Adipocyte (in vitro differentiated cells): ENCODE results near the gene VWF.

Experiments
- DNase-seq: peaks from one replicate; pipeline ENCODE4 v3.0.0-alpha.2; 2015; ENCODE audit warnings: low read depth
- H3K27me3 ChIP-seq: replicated peaks from 2 replicates; pipeline ENCODE4 v1.7.0; 2013; ENCODE audit warnings: mild to moderate bottlenecking, low read length, moderate library complexity; ENCODE audit not compliant: control insufficient read depth, insufficient read depth
- H3K36me3 ChIP-seq: 2 replicates; pipeline ENCODE4 v1.7.0; 2013; ENCODE audit warnings: low read length, mild to moderate bottlenecking, moderate library complexity; ENCODE audit not compliant: control insufficient read depth, insufficient read depth, severe bottlenecking
- H3K4me1 ChIP-seq: 2 replicates; pipeline ENCODE4 v1.7.0; 2013; ENCODE audit warnings: mild to moderate bottlenecking, low read length, moderate library complexity; ENCODE audit not compliant: control insufficient read depth, insufficient read depth
- H3K4me3 ChIP-seq: 2 replicates; pipeline ENCODE4 v1.7.0; 2013; ENCODE audit warnings: mild to moderate bottlenecking, low read length, moderate library complexity
- H3K9ac ChIP-seq: 2 replicates; pipeline ENCODE4 v1.7.0; 2013; ENCODE audit warnings: mild to moderate bottlenecking, low read length, moderate library complexity
- H3K9me3 ChIP-seq: 2 replicates; pipeline ENCODE4 v1.7.0; 2013; ENCODE audit warnings: mild to moderate bottlenecking, low read length, moderate library complexity; ENCODE audit not compliant: control insufficient read depth

VWF gene

DNA sequence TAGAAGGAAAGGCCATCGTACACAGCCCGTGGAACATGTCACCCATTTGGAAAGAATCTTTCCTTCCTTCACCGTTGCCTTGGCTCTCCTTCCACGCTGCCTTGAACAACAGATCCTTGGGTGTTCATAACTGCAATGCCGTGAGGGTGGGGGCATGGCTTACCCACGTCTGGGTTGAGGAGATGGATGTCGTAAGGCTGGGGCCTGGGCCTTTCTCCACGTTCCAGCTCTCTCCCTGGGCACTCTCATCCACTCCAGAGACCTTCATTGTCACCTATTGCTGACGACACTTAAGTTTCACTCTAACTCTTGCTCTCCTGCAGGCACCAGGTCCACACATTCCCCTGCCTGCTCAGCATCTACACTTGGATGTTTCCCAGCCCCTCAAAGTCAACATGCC, 198.8 kb downstream of the VWF start:
- Histone ChIP-seq H3K36me3 (no peaks in the 10 kb centered on the region), H3K9me3 (no peaks in the 10 kb centered on the region), H3K9ac (no peak overlapping the region), H3K27me3 (peaks cover 22% of the 10 kb centered on the region), H3K4me1 (no peaks in the 10 kb centered on the region), H3K4me3 (no peak overlapping the region)
- DNase-seq: no peak

DNA sequence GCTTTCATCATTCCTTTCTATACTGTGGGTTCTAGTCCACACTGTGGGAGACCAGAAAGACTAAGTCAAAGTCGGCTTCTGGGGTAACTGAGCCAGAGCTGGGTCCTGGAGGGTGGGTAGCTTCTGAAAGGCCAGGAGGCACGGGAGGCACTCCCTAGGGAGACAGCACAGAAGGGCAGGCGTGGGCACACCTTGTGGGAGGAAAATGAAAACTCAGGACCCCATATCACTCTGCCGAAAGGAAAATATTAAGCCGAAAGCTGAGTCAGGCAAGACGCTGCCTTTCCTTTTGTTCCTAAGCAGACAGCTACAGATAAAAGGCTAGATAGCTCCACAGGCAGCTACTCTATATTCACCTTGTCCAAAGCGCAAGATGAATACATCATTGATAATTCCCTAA, 200.1 kb downstream of the VWF start:
- Histone ChIP-seq H3K4me1 (no peaks in the 10 kb centered on the region), H3K9me3 (no peaks in the 10 kb centered on the region), H3K9ac (no peak overlapping the region), H3K27me3 (peaks cover 22% of the 10 kb centered on the region), H3K36me3 (no peaks in the 10 kb centered on the region), H3K4me3 (no peak overlapping the region)
- DNase-seq: no peak

DNA sequence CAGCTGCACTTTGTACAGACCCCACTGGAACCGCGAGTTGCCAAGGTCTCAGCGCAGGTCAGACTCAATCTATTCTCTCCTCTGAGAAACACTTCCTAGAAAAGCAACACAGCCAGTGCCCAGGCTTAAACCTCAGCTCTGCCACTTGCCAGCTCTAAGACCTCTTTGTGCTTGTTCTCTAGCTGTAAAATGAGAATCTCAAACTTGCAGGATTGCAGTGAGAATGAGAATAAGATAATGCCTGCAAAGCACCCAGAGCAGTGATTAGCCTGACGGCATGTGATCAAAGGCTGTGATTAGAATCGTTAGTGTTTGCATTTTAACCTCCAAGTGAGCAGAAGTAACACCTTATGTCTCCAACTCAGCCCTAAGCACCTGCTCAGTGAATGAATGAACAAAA, 200.7 kb downstream of the VWF start:
- no peak for DNase-seq
- Histone ChIP-seq H3K27me3 (peaks cover 22% of the 10 kb centered on the region), H3K4me1 (no peaks in the 10 kb centered on the region), H3K9ac (no peak overlapping the region), H3K4me3 (no peak overlapping the region), H3K9me3 (no peaks in the 10 kb centered on the region), H3K36me3 (no peaks in the 10 kb centered on the region)

- Histone ChIP-seq H3K4me3 (no peak overlapping the region), H3K27me3 (peaks cover 22% of the 10 kb centered on the region), H3K9ac (no peak overlapping the region), H3K4me1 (no peaks in the 10 kb centered on the region), H3K9me3 (no peaks in the 10 kb centered on the region), H3K36me3 (no peaks in the 10 kb centered on the region)
- DNase-seq: no peak
Observed at GRCh38 chr12:5923043-5923605, 201.3 kb downstream of the VWF start.

- Histone ChIP-seq H3K9me3 (no peaks in the 10 kb centered on the region), H3K36me3 (no peaks in the 10 kb centered on the region), H3K4me1 (no peaks in the 10 kb centered on the region), H3K27me3 (peaks cover 22% of the 10 kb centered on the region), H3K9ac (no peak overlapping the region), H3K4me3 (no peak overlapping the region)
- no peak for DNase-seq
Observed at GRCh38 chr12:5921966-5922899, 202.2 kb downstream of the VWF start.

- DNase-seq: no peak
- no peak overlapping the region for H3K4me3 ChIP-seq
Observed at GRCh38 chr12:5921027-5921909, 203.2 kb downstream of the VWF start.

DNA sequence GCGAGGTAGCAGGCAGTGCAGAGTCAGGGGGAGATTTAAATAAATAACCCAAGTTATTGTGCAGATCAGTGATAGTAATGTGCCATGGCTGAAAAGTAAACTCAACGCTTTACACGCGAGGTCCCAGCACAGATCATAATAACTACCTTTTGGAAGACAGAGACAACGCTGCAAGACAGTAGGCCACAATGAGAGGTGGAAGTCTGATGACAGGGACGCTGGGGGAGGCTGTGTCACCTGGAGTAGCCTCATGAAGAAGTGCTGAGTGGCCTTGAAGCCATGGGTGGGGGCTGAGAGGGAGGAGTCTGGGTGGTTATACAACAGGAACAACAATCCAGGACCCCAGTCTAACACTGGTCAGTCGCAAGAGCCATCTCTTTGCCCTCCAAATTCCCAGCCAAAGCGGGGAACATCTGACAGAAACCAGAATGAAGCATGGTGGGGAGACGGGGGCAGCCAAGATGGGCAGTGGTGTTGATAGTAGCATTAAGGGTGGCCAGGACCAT, 207.6 kb downstream of the VWF start:
- no peak overlapping the region for H3K9ac ChIP-seq
- H3K36me3 ChIP-seq: no peaks in the 10 kb centered on the region
- no peak for DNase-seq

More at GRCh38 chr12:5921027-5921909, 203.2 kb downstream of the VWF start:
- no peaks in the 10 kb centered on the region for H3K4me1 ChIP-seq
- no peaks in the 10 kb centered on the region for H3K36me3 ChIP-seq
- H3K9me3 ChIP-seq: no peaks in the 10 kb centered on the region
- peaks cover 22% of the 10 kb centered on the region for H3K27me3 ChIP-seq
- no peak overlapping the region for H3K9ac ChIP-seq

DNA sequence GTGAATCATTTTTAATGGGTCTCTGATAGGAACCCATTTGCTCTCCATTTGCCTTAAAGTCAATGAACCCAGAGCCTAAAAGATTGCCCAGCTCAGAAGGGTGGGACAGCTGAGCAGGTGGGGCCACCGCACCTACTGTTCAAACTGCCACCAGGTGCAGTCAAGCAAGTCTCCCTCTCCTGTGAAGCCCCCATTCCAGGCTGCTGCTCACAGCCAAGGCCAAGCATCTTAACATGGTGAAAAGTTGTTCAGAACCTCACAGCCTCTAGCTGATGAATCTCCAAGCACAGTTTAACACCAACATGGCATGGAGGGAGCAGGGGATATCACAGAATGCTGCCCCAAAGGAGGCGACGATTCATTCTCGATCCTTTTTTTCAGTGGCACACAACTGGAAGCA, 209.0 kb downstream of the VWF start:
- peaks cover 34% of the 10 kb centered on the region for H3K27me3 ChIP-seq
- H3K36me3 ChIP-seq: no peaks in the 10 kb centered on the region
- no peaks in the 10 kb centered on the region for H3K4me1 ChIP-seq
- no peak for DNase-seq
- no peaks in the 10 kb centered on the region for H3K9me3 ChIP-seq
- H3K4me3 ChIP-seq: no peak overlapping the region
- H3K9ac ChIP-seq: no peak overlapping the region

More for the DNA sequence above, 207.6 kb downstream of the VWF start:
- Histone ChIP-seq H3K27me3 (peaks cover 21% of the 10 kb centered on the region), H3K9me3 (no peaks in the 10 kb centered on the region), H3K4me3 (no peak overlapping the region), H3K4me1 (no peaks in the 10 kb centered on the region)

DNA sequence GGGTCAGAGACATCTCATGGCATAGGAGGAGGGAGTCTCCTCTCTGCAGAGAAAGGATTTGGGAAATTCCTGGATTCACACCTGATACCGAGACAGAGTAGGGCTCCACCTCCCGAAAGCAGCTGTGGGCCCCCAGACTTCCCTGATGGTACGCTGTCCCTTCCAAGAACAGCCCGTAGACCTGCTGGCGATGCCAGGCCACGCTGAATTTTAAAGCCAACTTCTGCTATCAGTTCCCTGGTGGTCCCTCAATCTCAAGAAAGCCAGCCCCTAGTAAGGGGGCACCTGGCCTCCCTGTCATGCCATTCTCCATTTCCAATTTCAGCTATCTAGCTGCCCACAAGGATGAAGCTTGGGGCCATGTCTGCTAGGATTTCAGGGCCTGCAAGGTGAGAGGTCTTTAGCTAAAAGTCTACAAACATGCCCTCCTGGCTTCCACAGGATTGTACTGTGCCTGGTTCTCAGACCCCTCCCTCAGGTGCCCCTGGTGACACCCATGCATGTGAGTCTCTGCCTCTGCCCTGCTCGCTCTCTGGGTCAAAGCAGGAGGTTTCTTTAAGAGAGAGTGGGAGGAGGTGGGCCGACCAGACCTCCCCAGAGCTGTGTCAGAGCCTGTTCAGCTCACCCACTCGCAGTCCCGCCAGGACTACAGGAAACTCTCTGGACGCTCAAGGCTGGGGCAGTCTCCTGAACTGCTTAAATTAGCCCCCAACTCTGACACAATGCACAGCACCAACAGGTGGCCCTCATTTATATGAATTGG, 209.9 kb downstream of the VWF start:
- Histone ChIP-seq H3K36me3 (no peaks in the 10 kb centered on the region), H3K9me3 (no peaks in the 10 kb centered on the region), H3K4me3 (no peak overlapping the region), H3K9ac (no peak overlapping the region), H3K4me1 (no peaks in the 10 kb centered on the region), H3K27me3 (peaks cover 40% of the 10 kb centered on the region)
- no peak for DNase-seq

DNA sequence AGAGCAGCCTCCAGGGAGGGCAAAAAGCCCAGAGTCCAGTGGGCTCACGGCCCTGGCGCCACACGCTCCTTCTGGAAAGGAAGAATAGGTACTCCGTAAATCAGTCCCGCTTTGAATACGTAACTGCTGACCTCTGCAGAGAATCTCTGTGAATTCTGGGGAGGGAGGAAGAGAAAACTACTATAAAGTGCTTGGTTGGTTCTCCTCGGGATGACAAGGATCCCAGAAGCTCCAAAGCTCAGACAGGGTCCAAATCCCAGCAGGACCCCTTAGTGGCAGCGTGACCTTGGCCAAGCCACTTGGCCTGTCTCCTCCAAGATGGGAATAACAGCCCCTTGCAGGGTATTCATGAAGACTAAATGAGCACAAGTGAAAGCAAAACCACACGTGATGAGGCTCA, 211.1 kb downstream of the VWF start:
- Histone ChIP-seq H3K36me3 (no peaks in the 10 kb centered on the region), H3K4me1 (no peaks in the 10 kb centered on the region), H3K9ac (no peak overlapping the region), H3K9me3 (no peaks in the 10 kb centered on the region), H3K4me3 (no peak overlapping the region), H3K27me3 (peaks cover 42% of the 10 kb centered on the region)
- no peak for DNase-seq
